Panc1 (cell line): ENCODE data around the gene KRT85.

ENCODE experiments used
- POLR2AphosphoS5 ChIP-seq: IDR thresholded peaks from 2 replicates; pipeline ENCODE4 v1.6.1; 2012; ENCODE audit warnings: mild to moderate bottlenecking, low read depth, low read length, moderate library complexity
- TF ChIP-seq, protein P1 (sequence below): fragments of 450-650 bp; IDR thresholded peaks from 2 replicates; pipeline ENCODE4 v1.5.1; 2017; ENCODE audit warnings: mild to moderate bottlenecking

DNA sequence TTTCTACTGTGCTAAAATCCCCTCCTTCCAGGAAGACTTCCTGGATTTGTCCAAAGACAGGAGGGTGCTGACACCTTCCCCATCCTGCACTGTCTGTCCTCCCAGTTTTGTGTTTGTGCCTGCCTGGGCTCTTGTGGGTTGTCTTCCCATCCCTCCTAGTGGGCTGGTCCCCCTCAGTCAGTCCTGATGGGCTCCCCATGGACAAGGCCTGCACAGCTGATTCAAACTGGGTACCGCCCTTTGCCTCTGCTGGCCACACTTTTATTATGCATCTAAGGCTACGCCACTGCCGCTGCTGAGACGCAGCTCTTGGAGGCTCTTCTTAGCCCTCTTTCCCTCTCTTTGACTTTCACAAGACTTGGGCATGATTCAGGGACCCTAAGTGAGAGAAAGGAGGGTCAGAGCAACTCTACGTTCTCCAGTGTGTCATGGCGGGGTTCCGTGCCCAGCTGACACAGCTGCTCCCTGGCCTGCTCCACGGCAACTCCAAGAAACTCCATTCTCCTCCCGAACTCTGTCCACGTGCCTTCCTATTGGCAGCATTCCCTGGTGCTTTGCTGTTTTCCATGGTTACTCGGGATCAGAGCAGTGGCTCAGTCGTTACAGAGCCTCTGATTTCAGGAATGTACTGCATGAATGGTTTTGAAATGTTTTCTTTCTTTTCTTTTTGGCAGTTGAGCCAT, 3.8 kb upstream of the KRT85 start:
- TF ChIP-seq, protein P1, sequence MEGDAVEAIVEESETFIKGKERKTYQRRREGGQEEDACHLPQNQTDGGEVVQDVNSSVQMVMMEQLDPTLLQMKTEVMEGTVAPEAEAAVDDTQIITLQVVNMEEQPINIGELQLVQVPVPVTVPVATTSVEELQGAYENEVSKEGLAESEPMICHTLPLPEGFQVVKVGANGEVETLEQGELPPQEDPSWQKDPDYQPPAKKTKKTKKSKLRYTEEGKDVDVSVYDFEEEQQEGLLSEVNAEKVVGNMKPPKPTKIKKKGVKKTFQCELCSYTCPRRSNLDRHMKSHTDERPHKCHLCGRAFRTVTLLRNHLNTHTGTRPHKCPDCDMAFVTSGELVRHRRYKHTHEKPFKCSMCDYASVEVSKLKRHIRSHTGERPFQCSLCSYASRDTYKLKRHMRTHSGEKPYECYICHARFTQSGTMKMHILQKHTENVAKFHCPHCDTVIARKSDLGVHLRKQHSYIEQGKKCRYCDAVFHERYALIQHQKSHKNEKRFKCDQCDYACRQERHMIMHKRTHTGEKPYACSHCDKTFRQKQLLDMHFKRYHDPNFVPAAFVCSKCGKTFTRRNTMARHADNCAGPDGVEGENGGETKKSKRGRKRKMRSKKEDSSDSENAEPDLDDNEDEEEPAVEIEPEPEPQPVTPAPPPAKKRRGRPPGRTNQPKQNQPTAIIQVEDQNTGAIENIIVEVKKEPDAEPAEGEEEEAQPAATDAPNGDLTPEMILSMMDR: no peak
- no peak for TF ChIP-seq POLR2AphosphoS5
